ENCODE measurements around the gene RAB22A.

Gene RAB22A

DNA sequence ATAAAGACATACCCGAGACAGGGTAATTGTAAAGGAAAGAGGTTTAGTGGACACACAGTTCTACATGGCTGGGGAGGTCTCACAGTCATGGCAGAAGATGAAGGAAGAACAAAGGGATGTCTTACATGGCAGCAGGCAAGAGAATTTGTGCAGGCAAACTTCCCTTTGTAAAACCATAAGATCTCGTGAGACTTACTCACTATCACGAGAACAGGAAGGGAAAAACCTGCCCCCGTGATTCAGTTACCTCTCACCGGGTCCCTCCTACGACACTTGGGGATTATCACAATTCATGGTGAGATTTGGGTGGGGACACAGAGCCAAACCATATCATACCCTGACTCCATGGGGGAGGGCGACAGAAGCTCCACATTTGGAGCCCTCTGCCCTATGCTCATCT lies 72.1 kb downstream of the RAB22A start:
- TF ChIP-seq, protein P1, sequence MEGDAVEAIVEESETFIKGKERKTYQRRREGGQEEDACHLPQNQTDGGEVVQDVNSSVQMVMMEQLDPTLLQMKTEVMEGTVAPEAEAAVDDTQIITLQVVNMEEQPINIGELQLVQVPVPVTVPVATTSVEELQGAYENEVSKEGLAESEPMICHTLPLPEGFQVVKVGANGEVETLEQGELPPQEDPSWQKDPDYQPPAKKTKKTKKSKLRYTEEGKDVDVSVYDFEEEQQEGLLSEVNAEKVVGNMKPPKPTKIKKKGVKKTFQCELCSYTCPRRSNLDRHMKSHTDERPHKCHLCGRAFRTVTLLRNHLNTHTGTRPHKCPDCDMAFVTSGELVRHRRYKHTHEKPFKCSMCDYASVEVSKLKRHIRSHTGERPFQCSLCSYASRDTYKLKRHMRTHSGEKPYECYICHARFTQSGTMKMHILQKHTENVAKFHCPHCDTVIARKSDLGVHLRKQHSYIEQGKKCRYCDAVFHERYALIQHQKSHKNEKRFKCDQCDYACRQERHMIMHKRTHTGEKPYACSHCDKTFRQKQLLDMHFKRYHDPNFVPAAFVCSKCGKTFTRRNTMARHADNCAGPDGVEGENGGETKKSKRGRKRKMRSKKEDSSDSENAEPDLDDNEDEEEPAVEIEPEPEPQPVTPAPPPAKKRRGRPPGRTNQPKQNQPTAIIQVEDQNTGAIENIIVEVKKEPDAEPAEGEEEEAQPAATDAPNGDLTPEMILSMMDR (IDR thresholded peaks at IDR 0.05; ENCODE audit: insufficient read depth, low read depth, low read length, missing control alignments): no peak

DNA sequence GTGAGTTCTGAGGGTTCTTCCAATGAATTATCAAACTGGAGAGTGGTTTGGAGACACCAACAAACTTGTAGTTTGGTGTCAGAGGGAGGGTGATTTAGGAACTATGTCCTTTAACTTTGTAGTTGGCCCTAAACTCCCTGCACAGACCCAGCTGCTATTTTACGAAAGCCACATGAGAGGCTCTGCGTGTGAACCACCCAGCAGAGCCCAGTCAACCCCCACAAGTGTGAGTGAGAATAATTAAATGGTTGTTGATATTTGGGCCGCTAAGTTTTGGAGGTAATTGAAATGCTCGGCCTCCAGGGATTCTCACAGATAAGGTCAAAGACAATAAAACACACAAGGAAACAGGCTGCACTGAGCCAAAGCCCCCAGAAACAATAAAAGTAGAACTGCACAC lies 72.6 kb downstream of the RAB22A start:
- TF ChIP-seq, protein P1 (IDR thresholded peaks at IDR 0.05; ENCODE audit: insufficient read depth, low read depth, low read length, missing control alignments): no peak
- H3K4me3 ChIP-seq (ENCODE audit: low read length): no peak overlapping the region
- DNase-seq (ENCODE audit: low read depth): no peak

More for the DNA sequence above, 72.1 kb downstream of the RAB22A start:
- DNase-seq (ENCODE audit: low read depth): no peak
- H3K4me3 ChIP-seq (ENCODE audit: low read length): no peak overlapping the region

DNA sequence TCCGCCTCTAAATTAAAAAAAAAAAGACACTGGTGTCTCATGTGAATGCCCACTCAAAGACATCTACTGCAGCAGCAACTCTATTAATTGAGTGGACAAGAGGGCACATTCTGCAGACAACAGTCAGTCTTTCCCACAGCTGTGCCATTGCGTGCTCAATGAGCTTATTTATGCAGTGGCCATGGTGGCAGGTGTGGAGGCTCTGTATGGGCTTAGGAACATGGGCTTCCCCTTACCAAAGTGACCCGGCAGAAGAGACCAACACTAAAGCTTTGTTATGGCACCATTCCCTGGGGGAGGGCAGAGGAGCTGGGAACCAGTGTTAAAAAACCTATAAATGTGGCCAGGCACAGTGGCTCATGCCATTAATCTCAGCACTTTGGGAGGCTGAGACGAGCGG lies 75.3 kb downstream of the RAB22A start:
- DNase-seq (ENCODE audit: low read depth): no peak
- no peak overlapping the region for H3K4me3 ChIP-seq (ENCODE audit: low read length)
- TF ChIP-seq, protein P1 (IDR thresholded peaks at IDR 0.05; ENCODE audit: insufficient read depth, low read depth, low read length, missing control alignments): no peak

DNA sequence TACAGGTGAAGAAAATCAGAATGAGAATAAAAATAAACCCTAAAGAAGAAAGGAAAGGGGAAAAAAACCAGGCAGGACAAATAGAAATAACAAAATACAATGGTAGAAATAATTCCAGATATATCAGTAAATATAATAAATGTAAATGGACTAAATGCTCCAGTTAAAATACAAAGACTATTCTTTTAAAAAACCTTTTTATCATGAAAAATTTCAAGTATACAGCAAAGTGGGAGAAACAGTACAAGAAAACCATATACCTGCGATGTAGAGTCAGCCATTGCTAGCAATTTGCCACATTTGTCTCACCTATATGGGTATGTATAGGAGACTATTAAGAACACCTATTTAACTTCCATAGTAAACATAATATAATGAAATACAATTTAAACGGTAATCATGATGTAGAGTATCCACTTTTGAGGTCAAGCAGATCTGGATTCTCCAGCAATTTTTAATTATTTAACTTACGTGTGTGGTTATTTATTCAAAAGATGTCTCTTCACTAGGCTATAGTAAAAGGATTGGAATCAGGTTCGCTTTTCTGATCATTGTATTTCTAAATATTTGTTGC lies 78.6 kb downstream of the RAB22A start:
- DNase-seq (ENCODE audit: low read depth): no peak
- TF ChIP-seq, protein P1 (IDR thresholded peaks at IDR 0.05; ENCODE audit: insufficient read depth, low read depth, low read length, missing control alignments): no peak
- peak overlapping the region; percentile 50 for H3K4me3 ChIP-seq (ENCODE audit: low read length)

DNA sequence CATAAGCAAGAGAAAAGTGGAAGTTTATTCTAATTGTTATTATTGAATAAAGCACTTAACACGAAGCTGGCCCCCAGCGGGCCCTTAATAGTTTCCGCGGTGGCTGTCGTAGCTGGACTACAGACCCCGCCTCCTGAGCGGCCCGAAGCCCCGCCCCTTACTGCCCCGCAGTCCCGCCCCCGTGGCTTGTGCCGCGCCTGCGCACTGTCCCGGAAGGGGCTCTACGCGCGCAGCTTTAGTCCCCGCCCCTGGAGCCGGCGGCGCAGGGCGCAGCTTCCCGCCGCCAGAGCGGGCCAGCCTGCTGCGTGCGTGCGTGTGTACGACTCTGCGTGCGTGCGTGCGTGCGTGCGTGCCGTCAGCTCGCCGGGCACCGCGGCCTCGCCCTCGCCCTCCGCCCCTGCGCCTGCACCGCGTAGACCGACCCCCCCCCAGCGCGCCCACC lies 79.4 kb downstream of the RAB22A start, which contains the start of gene VAPB:
Gene VAPB (plus strand): TSS at position 348 of the 442 bp plus-strand sequence. CDS start 231 bp downstream, outside the sequence.
- DNase-seq (ENCODE audit: low read depth): peak; percentile 97
- TF ChIP-seq, protein P1 (IDR thresholded peaks at IDR 0.05; ENCODE audit: insufficient read depth, low read depth, low read length, missing control alignments): no peak
- H3K4me3 ChIP-seq (ENCODE audit: low read length): peak within 1 kb of the TSS; percentile 82

DNA sequence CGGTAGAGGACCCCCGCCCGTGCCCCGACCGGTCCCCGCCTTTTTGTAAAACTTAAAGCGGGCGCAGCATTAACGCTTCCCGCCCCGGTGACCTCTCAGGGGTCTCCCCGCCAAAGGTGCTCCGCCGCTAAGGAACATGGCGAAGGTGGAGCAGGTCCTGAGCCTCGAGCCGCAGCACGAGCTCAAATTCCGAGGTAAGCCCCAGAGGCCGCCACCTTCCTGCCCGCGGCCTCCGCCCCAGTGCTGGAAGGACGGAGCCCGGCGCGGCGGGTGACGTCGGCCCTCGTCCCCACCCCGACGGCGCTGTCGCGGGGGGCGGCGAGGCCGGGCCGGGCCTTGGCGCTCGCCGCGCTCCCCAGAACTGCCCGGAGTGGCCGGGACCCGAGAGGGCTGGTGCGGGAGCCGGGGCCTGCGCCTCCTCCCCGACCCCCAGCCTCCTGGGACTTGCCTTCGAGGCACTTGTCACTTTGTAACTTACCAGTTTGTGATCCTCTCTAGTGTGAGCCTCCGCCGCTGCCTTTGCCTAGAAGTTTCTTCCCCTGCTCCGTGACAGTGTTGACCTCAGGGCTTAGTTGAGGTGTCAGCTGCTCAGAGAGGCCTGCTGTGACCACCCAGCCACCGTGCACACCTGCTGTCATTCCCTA lies 79.9 kb downstream of the RAB22A start:
- TF ChIP-seq, protein P1 (IDR thresholded peaks at IDR 0.05; ENCODE audit: insufficient read depth, low read depth, low read length, missing control alignments): no peak
- peak overlapping the region; percentile 82 for H3K4me3 ChIP-seq (ENCODE audit: low read length)
- peak; percentile 47 for DNase-seq (ENCODE audit: low read depth)

All from epithelial cell of esophagus (primary cell).